HEK293 (cell line): Measurements from ENCODE around the gene LCAT.

Experiments
- CTCF ChIA-PET: fragments of 350-600 bp; formaldehyde crosslinking; extraction: SDS; loops from one replicate; lab custom pipeline; 2021; ENCODE audit warnings: antibody characterized with exemption; lab: Yijun Ruan, JAX
- POLR2A ChIA-PET: fragments of 300-600 bp; formaldehyde crosslinking; extraction: SDS; loops from one replicate; lab custom pipeline; 2020; ENCODE audit warnings: antibody characterized with exemption, inconsistent platforms; lab: Yijun Ruan, JAX
- H3K27ac ChIP-seq: fragments of 200-500 bp; sonication (Bioruptor generic); 2 replicates; pipeline ENCODE4 v1.5.1; 2014; ENCODE audit warnings: low read depth, low read length, control low read depth, inconsistent platforms; ENCODE audit errors: extremely low read depth
- H3K36me3 ChIP-seq, 2 experiments: fragments of 200-500 bp in 1 of 2; sonication (Bioruptor generic) in 1 of 2; 1 replicate in 1 of 2; 2 replicates in 1 of 2; pipeline ENCODE4 v1.5.1; 2014 to 2017; ENCODE audit warnings: inconsistent platforms in 2 of 2, low read length in 2 of 2; ENCODE audit not compliant: control insufficient read depth in 2 of 2, insufficient read depth in 1 of 2
- H3K4me1 ChIP-seq: fragments of 200-500 bp; sonication (Bioruptor generic); 2 replicates; pipeline ENCODE4 v1.5.1; 2014; ENCODE audit warnings: mild to moderate bottlenecking, low read length, inconsistent platforms; ENCODE audit not compliant: control insufficient read depth, insufficient read depth
- H3K4me3 ChIP-seq: 2 replicates; pipeline ENCODE4 v1.5.1; 2011; ENCODE audit warnings: low read depth, mild to moderate bottlenecking, control low read depth, low read length, moderate library complexity
- H3K9me3 ChIP-seq: fragments of 200-500 bp; sonication (Bioruptor generic); 2 replicates; pipeline ENCODE4 v1.5.1; 2014; ENCODE audit warnings: low read depth, low read length, inconsistent platforms; ENCODE audit not compliant: control insufficient read depth, insufficient read depth
- EGR2 ChIP-seq: fragments of 450-650 bp; formaldehyde crosslinking; IDR thresholded peaks from 2 replicates; pipeline ENCODE4 v1.5.1; 2016; ENCODE audit warnings: low read depth, missing biosample characterization, missing genetic modification characterization
- KLF10 ChIP-seq: fragments of 450-650 bp; IDR thresholded peaks from 2 replicates; pipeline ENCODE4 v1.5.1; 2018; ENCODE audit warnings: missing biosample characterization, mild to moderate bottlenecking, missing genetic modification characterization
- KLF8 ChIP-seq: fragments of 450-650 bp; formaldehyde crosslinking; IDR thresholded peaks from 2 replicates; pipeline ENCODE4 v1.5.1; 2016; ENCODE audit warnings: missing biosample characterization, missing genetic modification characterization
- OVOL3 ChIP-seq: fragments of 450-650 bp; formaldehyde crosslinking; IDR thresholded peaks from 2 replicates; pipeline ENCODE4 v1.5.1; 2016; ENCODE audit warnings: missing biosample characterization, missing genetic modification characterization
- PRDM1 ChIP-seq: fragments of 450-650 bp; formaldehyde crosslinking; IDR thresholded peaks from 2 replicates; pipeline ENCODE4; 2016; ENCODE audit warnings: missing biosample characterization, missing genetic modification characterization
- RBAK ChIP-seq: fragments of 450-650 bp; formaldehyde crosslinking; IDR thresholded peaks from 2 replicates; pipeline ENCODE4 v1.5.1; 2016; ENCODE audit warnings: missing biosample characterization, missing genetic modification characterization
- WT1 ChIP-seq: fragments of 450-650 bp; formaldehyde crosslinking; IDR thresholded peaks from 2 replicates; pipeline ENCODE4 v1.5.1; 2016; ENCODE audit warnings: missing biosample characterization, missing genetic modification characterization
- ZBTB1 ChIP-seq: fragments of 450-650 bp; formaldehyde crosslinking; IDR thresholded peaks from 2 replicates; pipeline ENCODE4 v1.5.1; 2016; ENCODE audit warnings: missing biosample characterization, missing genetic modification characterization
- ZBTB17 ChIP-seq: fragments of 450-650 bp; formaldehyde crosslinking; IDR thresholded peaks from 2 replicates; pipeline ENCODE4 v1.5.1; 2016; ENCODE audit warnings: missing biosample characterization, missing genetic modification characterization
- ZBTB20 ChIP-seq: fragments of 450-650 bp; formaldehyde crosslinking; IDR thresholded peaks from 2 replicates; pipeline ENCODE4 v1.5.1; 2016; ENCODE audit warnings: missing biosample characterization, missing genetic modification characterization
- ZFHX2 ChIP-seq: fragments of 450-650 bp; formaldehyde crosslinking; conservative IDR thresholded peaks from 2 replicates; pipeline ENCODE4 v1.5.1; 2016; ENCODE audit warnings: missing biosample characterization, missing genetic modification characterization
- ZNF121 ChIP-seq: fragments of 450-650 bp; formaldehyde crosslinking; IDR thresholded peaks from 2 replicates; pipeline ENCODE4 v1.5.1; 2016; ENCODE audit warnings: missing biosample characterization, missing genetic modification characterization
- ZNF2 ChIP-seq: fragments of 450-650 bp; formaldehyde crosslinking; IDR thresholded peaks from 2 replicates; pipeline ENCODE4 v1.5.1; 2016; ENCODE audit warnings: missing biosample characterization, missing genetic modification characterization
- ZNF324 ChIP-seq: fragments of 450-650 bp; formaldehyde crosslinking; IDR thresholded peaks from 2 replicates; pipeline ENCODE4 v1.5.1; 2016; ENCODE audit warnings: missing biosample characterization, missing genetic modification characterization
- ZNF335 ChIP-seq: fragments of 450-650 bp; formaldehyde crosslinking; conservative IDR thresholded peaks from 2 replicates; pipeline ENCODE4 v1.5.1; 2016; ENCODE audit warnings: missing biosample characterization, missing genetic modification characterization
- ZNF366 ChIP-seq: fragments of 450-650 bp; formaldehyde crosslinking; conservative IDR thresholded peaks from 2 replicates; pipeline ENCODE4 v1.5.1; 2016; ENCODE audit warnings: missing biosample characterization, missing genetic modification characterization
- ZNF530 ChIP-seq: fragments of 450-650 bp; formaldehyde crosslinking; IDR thresholded peaks from 2 replicates; pipeline ENCODE4 v1.5.1; 2016; ENCODE audit warnings: low read depth, missing biosample characterization, missing genetic modification characterization
- ZNF600 ChIP-seq: fragments of 450-650 bp; formaldehyde crosslinking; IDR thresholded peaks from 2 replicates; pipeline ENCODE4 v1.5.1; 2016; ENCODE audit warnings: missing biosample characterization, missing genetic modification characterization
- ZNF747 ChIP-seq: fragments of 450-650 bp; formaldehyde crosslinking; IDR thresholded peaks from 2 replicates; pipeline ENCODE4 v1.5.1; 2016; ENCODE audit warnings: missing biosample characterization, missing genetic modification characterization
- ZSCAN30 ChIP-seq: fragments of 450-650 bp; IDR thresholded peaks from 2 replicates; pipeline ENCODE4 v1.5.1; 2018; ENCODE audit warnings: missing biosample characterization, mild to moderate bottlenecking, missing genetic modification characterization, moderate library complexity
- ZXDB ChIP-seq: fragments of 450-650 bp; formaldehyde crosslinking; IDR thresholded peaks from 2 replicates; pipeline ENCODE4 v1.5.1; 2016; ENCODE audit warnings: missing biosample characterization, missing genetic modification characterization
- TF ChIP-seq, protein P1 (sequence below): fragments of 450-650 bp; formaldehyde crosslinking; IDR thresholded peaks from 2 replicates; pipeline ENCODE4 v1.5.1; 2016; ENCODE audit warnings: missing biosample characterization, missing genetic modification characterization
- TF ChIP-seq, protein P2 (sequence below): fragments of 450-650 bp; formaldehyde crosslinking; IDR thresholded peaks from 2 replicates; pipeline ENCODE4 v1.5.1; 2017; ENCODE audit warnings: missing biosample characterization, missing genetic modification characterization
- TF ChIP-seq, protein P3 (sequence below): fragments of 450-650 bp; formaldehyde crosslinking; IDR thresholded peaks from 2 replicates; pipeline ENCODE4 v1.5.1; 2016; ENCODE audit warnings: missing biosample characterization, missing genetic modification characterization

Gene LCAT

DNA sequence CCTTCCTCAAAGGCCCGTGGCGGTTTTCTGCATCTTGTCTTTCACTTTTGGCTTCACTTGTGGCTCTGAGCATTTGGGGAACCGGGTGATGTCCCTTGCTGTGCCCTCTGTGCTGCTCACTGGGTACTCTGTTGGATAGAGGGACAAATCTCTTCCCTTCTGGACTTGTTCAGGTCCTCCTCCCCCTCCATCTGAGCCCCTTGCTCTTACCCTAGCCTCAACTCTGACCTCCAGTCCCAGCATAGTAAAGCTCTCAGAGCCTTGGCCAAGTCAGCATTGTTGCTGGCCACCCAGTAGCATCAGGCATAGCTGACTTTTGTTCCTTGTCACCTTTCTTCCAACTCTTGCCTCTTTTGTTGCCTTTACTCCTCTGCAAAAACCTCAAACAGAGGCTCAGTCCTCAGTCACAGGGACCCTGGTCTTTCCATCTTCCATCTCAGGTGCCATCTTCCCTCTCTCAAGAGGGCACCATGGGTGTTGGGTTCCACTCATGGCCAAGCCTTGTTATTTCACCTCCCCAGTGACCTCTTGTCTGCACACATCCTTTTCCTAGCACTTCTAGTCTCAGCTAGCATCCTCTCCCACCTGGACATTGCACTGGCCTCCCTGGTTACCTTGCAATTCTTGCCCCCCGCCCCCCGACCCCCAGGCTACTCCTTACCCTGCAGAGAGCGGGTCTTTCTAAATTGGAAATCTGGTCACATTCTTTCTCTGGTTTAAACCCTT lies 6.9 kb downstream of the LCAT start:
- peak; percentile 55 for TF ChIP-seq ZNF366 (tag by site-specific recombination)
- peak; percentile 87; the same call in 1 of the 2 replicates for TF ChIP-seq PRDM1
- TF ChIP-seq ZNF324 (tag by site-specific recombination) = no peak
- TF ChIP-seq, protein P1, sequence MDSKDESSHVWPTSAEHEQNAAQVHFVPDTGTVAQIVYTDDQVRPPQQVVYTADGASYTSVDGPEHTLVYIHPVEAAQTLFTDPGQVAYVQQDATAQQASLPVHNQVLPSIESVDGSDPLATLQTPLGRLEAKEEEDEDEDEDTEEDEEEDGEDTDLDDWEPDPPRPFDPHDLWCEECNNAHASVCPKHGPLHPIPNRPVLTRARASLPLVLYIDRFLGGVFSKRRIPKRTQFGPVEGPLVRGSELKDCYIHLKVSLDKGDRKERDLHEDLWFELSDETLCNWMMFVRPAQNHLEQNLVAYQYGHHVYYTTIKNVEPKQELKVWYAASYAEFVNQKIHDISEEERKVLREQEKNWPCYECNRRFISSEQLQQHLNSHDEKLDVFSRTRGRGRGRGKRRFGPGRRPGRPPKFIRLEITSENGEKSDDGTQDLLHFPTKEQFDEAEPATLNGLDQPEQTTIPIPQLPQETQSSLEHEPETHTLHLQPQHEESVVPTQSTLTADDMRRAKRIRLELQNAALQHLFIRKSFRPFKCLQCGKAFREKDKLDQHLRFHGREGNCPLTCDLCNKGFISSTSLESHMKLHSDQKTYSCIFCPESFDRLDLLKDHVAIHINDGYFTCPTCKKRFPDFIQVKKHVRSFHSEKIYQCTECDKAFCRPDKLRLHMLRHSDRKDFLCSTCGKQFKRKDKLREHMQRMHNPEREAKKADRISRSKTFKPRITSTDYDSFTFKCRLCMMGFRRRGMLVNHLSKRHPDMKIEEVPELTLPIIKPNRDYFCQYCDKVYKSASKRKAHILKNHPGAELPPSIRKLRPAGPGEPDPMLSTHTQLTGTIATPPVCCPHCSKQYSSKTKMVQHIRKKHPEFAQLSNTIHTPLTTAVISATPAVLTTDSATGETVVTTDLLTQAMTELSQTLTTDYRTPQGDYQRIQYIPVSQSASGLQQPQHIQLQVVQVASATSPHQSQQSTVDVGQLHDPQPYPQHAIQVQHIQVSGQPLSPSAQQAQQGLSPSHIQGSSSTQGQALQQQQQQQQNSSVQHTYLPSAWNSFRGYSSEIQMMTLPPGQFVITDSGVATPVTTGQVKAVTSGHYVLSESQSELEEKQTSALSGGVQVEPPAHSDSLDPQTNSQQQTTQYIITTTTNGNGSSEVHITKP (tag by site-specific recombination) = peak; percentile 73
- H3K4me1 ChIP-seq = no peaks in the 10 kb centered on the region

DNA sequence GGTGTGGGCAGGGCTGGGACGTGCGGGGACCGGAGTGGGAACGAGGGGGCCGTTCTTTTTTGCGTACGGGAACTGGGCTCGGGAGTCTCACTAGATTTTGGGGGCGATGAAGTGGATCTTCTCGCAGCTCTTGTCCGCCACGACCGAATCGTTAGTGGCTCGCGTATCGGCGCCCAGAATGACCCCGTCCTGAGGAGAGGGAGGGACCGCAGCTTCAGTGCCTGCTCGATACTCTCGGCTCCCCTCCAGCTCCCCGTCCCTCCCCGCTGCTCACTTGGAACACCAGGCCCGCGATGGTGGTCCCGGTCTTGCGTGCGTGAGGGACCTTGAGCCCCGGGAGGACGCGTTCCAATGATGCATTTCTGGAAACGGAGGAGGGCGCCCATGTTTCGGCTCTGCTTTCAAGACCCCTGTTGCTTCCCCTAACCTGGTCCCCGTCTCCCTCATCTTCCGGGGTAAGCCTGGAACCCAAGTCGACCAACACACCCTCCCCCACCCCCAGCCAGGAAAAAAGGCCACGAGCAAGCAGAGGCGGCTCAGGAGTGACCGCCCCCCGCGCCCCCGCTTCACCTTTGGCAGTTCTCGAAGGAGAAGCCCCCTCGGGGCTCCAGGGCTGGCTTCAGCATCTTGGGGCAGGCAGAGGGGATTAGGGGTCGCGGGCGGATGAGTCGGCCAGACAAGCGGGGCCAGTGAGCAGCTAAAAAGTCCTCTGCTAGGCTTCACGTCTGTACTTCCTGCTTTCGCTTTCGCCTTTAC lies 7.6 kb downstream of the LCAT start, which contains the start of gene PSMB10:
TSS of gene PSMB10 (minus strand) at position 727 of the 756 bp plus-strand sequence. CDS start at position 626, 101 bp downstream.
- Histone ChIP-seq H3K9me3 (no peaks in the 10 kb centered on the region), H3K27ac (peak within 1 kb of the TSS; percentile 69), H3K4me1 (no peaks in the 10 kb centered on the region), H3K36me3 (peaks cover 0 to 18% of the 10 kb centered on the region in 2 experiments; a peak in 2 of 3 replicates), H3K4me3 (peak within 1 kb of the TSS; percentile 92)
- POLR2A ChIA-PET = interaction anchor here (0.6 to 2.5 kb wide), 28 partner anchors 8 to 415 kb away, joined by 3 to 16 read pairs (median 4); partner anchors contain the start of genes ACD, CTCF, DDX28 and DUS2
- CTCF ChIA-PET = interaction anchor here (0.6 to 2.6 kb wide), 10 partner anchors 11 to 389 kb away, joined by 3 to 17 read pairs (median 4); partner anchors contain the start of gene NRN1L
- TF ChIP-seq ZXDB (0 out of 2 replicates have a peak, but pooled peaks have one; percentile 33), OVOL3 (no peak), ZNF600 (tag by site-specific recombination) (peak; percentile 77), ZNF747 (tag by site-specific recombination) (no peak), ZSCAN30 (tag by site-specific recombination) (0 out of 2 replicates have a peak, but pooled peaks have one; percentile 15), WT1 (tag by site-specific recombination) (no peak), ZNF2 (tag by site-specific recombination) (peak; percentile 4; the same call in 1 of the 2 replicates), ZNF530 (tag by site-specific recombination) (no peak), ZBTB17 (tag by site-specific recombination) (peak; percentile 95), KLF8 (tag by site-specific recombination) (no peak), RBAK (tag by site-specific recombination) (no peak), ZNF121 (tag by site-specific recombination) (0 out of 2 replicates have a peak, but pooled peaks have one; percentile 13), ZFHX2 (tag by site-specific recombination) (peak; percentile 20; the same call in 1 of the 2 replicates), EGR2 (0 out of 2 replicates have a peak, but pooled peaks have one; percentile 34), KLF10 (no peak), ZBTB20 (peak; percentile 45), ZNF335 (tag by site-specific recombination) (peak; percentile 83), ZBTB1 (no peak)
- TF ChIP-seq, protein P2, sequence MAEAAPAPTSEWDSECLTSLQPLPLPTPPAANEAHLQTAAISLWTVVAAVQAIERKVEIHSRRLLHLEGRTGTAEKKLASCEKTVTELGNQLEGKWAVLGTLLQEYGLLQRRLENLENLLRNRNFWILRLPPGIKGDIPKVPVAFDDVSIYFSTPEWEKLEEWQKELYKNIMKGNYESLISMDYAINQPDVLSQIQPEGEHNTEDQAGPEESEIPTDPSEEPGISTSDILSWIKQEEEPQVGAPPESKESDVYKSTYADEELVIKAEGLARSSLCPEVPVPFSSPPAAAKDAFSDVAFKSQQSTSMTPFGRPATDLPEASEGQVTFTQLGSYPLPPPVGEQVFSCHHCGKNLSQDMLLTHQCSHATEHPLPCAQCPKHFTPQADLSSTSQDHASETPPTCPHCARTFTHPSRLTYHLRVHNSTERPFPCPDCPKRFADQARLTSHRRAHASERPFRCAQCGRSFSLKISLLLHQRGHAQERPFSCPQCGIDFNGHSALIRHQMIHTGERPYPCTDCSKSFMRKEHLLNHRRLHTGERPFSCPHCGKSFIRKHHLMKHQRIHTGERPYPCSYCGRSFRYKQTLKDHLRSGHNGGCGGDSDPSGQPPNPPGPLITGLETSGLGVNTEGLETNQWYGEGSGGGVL (tag by site-specific recombination) = peak; percentile 39; the same call in 1 of the 2 replicates
- TF ChIP-seq, protein P3, sequence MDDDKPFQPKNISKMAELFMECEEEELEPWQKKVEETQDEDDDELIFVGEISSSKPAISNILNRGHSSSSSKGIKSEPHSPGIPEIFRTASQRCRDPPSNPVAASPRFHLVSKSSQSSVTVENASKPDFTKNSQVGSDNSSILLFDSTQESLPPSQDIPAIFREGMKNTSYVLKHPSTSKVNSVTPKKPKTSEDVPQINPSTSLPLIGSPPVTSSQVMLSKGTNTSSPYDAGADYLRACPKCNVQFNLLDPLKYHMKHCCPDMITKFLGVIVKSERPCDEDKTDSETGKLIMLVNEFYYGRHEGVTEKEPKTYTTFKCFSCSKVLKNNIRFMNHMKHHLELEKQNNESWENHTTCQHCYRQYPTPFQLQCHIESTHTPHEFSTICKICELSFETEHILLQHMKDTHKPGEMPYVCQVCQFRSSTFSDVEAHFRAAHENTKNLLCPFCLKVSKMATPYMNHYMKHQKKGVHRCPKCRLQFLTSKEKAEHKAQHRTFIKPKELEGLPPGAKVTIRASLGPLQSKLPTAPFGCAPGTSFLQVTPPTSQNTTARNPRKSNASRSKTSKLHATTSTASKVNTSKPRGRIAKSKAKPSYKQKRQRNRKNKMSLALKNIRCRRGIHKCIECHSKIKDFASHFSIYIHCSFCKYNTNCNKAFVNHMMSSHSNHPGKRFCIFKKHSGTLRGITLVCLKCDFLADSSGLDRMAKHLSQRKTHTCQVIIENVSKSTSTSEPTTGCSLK (tag by site-specific recombination) = no peak

More for the DNA sequence above, 6.9 kb downstream of the LCAT start:
- Histone ChIP-seq H3K4me3 (peak overlapping the region; percentile 92), H3K9me3 (no peaks in the 10 kb centered on the region), H3K27ac (peak overlapping the region; percentile 69; the same call in 1 of the 2 replicates), H3K36me3 (peaks cover 0 to 18% of the 10 kb centered on the region in 2 experiments; a peak in 2 of 3 replicates)
- CTCF ChIA-PET = interaction anchor here (1.0 to 2.6 kb wide), 4 partner anchors 12 to 53 kb away, joined by 3 to 17 read pairs (median 4); partner anchors contain the start of gene NRN1L
- POLR2A ChIA-PET = interaction anchor here (0.7 to 1.4 kb wide), 4 partner anchors 30 to 120 kb away, joined by 3 to 4 read pairs (median 3); partner anchors contain the start of gene SLC12A4
